KBM-7 (cell line): ENCODE data around the gene FYCO1.

Experiments
- DNase-seq: peaks from one replicate; pipeline ENCODE4 v3.0.0-alpha.2; 2015
- in situ Hi-C: fragments of 300-500 bp; cut with MboI; formaldehyde crosslinking; loops from 2 replicates; pipeline ENCODE4 v1.14.3; 2020; ENCODE audit warnings: low sequenced_read_pairs, low pct_unique_long_range_greater_than_20kb, mixed read lengths

Gene FYCO1

DNA sequence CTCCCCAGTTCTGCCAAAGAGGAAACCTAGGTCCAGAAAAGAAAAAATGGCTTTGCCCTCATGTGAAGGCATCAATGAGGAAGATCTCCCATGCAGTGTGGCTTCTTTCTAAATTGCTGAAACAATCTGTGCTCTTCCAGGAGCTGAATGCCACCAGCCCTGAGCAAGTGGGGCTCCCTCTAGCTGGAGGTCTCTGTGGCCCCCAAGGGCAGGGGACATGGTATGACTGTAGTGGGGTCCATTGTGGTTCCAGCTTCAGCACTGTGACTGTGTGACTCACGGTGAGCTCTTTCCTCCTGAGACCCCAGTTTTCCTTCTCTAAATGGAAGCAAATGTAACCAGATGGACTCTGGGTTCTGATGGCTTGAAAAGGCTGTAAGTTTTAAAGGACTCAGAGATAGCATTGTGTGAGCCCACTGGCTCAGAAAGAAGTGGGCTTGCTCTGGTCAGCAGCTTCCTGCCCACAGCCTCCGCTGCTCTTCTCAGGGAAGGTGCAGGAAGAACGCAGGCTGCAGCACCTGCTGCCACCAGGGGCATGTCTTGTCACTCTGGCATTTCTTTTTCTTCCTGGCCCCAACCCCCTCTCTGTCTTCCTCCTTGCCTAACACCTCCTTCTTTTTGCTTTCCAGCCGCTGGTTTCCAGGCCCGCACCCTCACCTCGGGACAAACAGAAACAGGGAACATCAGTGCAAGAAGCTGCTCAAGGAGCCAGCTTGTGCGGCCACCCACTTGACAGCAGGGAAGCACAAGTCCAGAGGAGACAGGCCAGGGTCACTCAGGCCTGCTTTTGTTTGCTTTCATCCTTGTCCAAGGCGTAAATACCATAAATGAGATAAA is 58.2 kb downstream of the FYCO1 start:
- in situ Hi-C loops: no loop called here
- DNase-seq: no peak

DNA sequence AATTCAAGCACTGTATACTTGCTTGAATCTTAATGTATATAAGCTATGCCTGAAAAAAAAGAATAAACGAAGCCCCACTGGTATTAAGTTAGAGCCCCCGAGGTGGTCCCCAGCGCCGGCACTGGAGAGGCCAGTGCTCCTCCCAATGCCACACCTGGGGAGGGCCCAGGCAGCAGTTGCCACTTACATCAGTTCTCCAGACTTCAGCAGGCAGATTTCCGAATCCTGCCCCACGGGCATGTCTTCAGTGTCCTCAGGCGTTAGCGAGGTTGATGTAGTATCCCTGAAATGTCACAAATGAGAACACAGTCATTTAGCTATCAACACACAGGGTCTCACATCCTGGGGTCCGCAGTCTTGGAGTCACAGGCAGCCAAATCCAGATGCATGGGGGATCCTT is 59.4 kb downstream of the FYCO1 start:
- DNase-seq: no peak
- in situ Hi-C loops: no loop called here

DNA sequence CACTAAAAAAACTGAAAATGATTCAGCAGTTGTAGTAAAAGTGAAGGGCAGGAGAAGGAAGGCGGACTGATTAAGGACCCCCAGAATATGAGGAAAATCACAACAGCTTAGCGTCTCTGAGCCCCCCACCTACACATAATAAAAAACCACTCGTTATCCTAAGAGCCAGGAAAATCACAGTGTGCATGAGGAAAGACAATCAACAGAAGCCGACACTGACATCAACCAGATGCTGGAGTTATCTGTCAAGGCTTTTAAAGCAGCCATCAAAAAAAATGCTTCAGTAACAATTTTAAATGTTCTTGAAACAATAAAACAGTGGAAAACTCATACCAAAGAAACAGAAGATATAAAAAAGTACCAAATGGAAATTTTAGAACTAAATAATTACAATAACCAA is 62.0 kb downstream of the FYCO1 start:
- no peak for DNase-seq
- in situ Hi-C loops: no loop called here

DNA sequence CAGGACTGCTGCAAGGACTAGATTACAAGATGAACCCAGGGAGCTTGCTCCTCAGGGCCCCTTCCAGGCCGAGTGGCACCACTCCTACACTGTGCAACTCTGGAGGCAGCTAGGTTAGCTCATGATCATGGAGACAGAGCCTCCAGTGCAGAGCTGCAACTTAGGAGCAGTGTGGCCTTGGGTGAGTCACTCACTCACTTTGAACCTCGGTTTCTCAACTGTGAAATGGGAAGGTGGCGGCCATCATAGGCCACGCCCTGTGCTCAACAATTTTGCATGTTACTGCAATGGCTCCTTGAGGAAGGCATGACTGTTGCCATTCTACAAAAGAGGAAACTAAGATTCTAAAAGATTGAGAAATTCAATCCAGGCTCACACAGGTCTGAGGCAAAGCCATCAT is 63.5 kb downstream of the FYCO1 start:
- in situ Hi-C loops: no loop called here
- no peak for DNase-seq

DNA sequence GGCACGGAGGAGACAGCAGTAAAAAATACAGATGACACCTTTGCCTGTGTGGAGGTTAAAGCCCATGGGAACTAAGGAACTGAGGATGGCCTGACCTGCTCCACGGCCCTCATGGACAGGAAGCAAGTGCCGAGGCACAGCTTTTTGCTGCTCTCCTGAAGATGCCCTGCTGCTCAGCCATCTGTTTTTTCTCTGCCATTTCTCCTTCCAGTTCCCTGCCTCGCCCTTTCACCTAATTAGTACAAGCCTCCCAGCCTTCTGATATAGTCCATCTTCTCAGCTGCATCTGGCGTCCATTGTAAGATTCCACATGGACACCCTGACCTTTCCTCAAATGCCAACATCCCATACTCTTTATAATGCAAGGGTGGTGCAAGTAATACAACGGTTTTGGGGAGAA is 64.1 kb downstream of the FYCO1 start:
- in situ Hi-C loops: no loop called here
- no peak for DNase-seq

DNA sequence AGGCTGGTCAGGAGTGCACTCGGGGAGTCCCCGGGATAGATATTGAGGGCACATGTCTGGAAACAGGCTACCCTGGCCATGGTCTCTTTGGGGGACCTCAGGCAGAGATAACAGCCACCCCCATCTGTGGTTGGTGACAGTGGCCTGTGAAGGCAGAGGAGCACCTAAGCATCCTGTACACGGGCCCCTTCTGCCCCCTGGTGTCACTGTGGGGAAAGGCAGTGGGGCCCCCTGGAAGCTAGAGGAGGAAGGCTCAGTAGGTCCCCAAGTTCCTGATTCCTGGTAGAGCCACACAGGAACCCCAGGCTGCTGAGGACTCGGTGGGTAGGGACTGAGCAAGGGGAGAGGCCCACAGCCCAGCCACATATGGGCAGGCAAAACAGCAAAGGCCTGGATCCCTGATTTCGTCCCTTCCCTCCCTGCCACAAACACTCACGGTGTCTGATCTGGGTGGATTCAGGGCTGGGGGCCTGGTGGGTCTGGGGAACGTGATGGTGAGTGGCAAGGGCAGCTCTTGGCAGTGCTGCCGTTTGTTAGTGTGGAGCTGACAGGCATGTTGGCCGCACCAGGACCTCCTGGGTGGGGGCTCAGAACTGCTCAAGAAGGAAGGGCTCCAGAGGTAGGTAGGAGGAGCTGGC is 66.5 kb downstream of the FYCO1 start:
- in situ Hi-C loops: no loop called here
- DNase-seq: peak; percentile 62

DNA sequence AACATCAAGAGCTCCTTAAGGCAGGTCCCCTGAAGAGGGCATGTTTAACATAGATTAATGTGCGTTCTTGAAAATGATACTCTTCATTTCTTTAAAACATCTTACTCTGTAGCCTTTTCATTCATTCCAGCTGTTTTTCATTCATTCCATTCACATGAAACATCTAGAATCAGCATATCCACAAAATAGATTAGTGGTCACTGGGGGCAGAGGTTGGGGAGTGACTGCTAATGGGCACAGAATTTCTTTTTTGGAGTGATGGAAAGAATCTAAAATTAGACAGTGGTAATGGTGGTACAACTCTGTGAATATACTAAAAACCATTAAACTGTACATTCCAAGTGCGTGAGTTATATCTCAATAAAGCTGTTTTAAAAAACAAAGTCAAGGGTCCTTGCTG is 67.7 kb downstream of the FYCO1 start:
- in situ Hi-C loops: no loop called here
- DNase-seq: no peak

DNA sequence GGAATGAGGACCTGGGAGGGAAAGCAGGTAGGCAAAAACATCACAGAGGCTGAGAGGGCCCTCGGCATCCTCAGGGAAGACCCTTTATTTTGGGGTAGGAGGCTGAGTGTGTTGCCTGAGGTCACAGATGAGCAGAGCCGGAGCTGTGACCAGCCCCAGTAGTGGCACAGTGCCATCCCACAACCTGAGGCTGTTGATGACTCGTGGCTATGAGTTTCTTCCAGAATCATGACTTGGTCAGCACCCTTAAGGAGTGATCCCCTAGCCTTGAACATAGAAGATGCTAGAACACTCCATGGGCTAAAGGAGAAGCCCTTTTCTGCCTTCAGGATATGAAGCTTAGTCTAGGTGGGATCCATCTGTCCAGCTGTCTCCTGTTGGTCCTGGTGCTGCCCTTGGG is 71.9 kb downstream of the FYCO1 start:
- DNase-seq: no peak
- in situ Hi-C loops: no loop called here

DNA sequence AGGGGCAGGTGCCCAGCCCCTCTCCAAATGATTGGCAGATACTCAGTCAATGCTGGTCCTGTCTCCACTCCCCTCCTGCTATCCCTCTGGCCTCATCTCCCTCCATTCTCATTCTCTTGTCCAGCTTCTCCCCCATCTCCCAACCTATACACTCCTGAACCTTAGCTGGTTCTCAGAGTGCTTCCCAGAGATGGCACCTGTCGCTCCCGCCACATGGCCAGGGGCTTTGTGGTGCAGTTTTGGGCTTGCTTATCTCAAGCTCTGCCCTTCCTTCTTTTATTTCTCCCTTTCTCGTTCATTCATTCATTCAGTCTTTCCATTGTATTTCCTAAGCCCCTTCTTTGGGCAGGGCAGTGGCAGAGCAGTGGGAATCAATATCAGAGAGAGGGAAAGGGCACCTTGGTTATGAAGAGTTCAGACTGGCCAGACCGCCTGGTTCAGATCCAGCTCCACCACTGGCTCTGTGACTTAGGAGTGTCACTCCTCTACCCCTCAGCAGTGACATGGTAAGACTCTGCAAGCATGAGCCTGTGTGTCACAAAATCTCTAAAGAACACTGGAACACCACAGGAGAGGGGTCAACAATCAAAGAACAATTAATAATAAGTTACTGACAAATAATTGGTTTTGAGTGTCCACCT is 72.6 kb downstream of the FYCO1 start:
- in situ Hi-C loops: no loop called here

DNA sequence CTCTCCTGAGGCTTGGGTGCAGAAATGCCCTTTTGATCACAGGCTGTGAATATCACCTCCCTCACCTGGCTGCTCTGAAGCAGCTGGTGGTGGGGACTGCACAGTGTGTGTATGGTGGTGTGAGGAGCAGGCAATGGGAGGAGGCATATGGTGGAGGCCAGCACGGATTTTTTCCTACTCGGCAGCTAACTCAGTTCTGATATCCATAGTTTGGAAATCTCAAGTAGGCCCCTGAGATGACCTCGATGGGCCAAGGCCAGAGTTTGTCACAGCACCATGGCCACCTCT is 73.6 kb downstream of the FYCO1 start:
- in situ Hi-C loops: no loop called here

More for the DNA sequence above, 72.6 kb downstream of the FYCO1 start:
- DNase-seq: no peak

DNA sequence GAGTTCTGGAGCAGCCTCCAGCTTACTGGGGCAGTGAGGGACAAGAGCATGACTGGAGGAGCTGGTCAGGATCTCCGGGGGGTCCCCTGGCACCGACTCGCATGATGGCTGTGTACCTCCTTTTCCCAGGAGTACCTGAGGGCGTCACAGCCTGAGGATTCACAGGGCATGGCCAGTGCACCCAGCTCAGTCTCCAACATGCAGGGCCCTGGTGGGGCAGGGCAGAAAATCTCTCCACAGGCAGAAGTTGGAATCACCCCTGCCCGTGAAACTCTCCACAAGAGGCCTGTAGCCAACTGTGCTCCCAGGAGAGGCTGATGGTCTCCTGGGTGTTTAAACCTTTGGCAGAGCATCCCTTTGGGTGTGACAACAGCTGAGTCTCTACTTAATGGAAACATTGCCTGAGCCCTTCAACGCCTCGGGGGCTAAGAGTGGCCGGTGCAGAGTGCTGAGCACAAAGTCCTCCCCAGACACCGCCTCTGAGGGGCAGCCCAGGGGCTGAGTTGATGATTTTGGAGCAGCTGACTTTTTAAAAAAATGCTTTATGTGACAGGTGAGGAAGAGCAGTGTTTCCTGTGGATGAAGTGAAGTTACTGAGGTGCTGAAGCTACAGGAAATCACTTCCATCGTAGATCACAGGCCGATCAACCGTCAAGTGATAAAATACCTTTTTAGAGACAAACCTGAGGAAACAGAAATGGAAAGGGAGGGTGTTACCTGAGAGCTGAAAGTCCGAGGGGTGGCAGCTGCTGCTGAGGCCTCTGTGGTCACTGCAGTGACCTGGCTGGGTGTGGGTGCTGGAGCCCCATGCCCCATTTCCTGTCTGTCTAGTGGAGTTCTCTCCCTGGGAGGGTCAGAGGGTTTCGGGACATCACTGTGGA is 74.2 kb downstream of the FYCO1 start:
- DNase-seq: no peak
- in situ Hi-C loops: no loop called here

More for the DNA sequence above, 73.6 kb downstream of the FYCO1 start:
- no peak for DNase-seq

DNA sequence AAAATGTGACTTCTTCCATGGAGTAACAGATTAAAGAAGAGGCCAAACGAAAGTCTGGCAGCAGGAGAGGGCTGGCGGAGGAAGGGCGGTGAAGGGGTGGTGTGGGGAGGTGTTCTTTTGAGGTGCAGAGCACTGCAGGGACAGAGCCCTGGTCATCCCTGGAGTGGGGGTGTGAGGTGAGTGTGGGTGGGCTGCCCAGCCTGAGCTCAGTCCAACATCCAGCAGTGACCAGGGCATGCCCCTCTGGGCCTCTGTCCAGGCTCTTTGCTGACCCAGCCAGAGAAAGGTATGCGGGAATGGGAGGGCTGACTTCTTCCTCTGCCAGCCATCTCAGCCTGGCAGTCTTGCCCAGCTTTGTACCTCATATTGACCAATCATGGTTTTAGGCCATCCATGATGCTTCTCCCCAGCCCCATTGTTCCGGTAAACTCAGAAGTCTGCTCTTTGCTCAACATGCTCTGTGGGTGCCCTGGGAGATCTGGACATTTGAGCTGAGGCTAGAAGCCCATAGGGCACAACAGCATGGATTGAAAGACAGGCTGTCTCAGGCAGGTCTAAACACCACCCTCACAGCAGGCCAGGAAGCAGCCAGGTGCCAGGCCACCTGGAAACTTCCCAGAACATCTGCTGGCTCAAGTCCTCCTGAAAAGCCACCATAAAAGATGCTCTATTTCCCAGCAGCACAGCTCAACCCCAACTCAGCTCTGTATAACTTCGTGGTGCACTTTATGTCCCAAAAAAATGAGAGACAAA is 78.3 kb downstream of the FYCO1 start:
- in situ Hi-C loops: no loop called here
- DNase-seq: no peak

DNA sequence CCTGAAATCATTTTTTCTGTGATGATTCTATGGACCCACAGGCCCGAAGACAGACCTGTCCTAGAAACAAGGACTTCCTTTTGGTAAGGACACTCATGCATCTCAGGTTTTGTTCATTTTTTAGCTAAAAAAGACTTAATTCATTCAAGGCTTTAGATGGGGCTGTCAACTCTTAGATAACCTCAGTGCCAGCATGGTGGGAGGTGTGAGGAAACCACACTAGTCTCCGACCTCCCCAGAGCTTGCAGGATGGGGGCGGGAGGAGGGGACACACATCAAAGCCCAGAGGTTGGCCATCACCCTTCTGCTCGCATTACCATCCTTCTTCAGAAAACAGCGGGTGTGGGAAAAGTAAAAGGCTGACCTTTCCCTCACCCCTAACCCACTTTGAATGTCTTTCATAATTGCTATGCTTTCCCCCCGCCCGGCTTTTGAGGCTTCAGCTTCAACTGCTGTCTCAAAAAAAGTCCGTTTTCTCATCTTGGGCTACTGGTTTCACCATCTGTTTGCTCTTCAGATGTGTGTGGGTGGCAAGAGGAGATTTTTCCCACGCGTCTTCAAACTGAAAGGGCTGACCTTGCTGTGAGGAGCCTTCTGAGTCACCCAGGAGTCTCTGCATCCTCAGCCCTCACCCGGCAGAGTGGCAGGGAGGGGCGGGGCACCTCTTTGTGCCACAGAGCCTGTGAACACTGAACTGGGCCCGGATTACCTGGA is 79.9 kb downstream of the FYCO1 start:
- in situ Hi-C loops: no loop called here
- no peak for DNase-seq

DNA sequence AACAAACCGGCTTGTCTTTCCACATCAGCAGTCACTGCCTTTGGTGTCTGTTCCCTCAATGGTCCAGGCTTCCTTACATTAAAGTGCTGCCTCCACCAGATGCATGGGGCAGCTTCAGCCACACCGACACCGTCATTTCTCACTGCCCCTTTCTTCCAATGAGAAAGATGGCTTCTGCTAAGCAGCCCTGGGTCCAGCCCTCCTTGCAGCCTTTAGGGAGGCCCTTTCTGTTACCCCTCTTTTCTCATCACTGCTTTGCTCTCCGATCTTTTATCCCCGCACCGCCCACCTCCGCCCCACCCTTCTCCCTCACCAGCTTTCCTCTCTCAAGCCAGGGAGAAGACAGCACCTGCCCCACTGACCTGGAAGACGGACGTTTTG is 80.6 kb downstream of the FYCO1 start:
- DNase-seq: no peak
- in situ Hi-C loops: no loop called here

DNA sequence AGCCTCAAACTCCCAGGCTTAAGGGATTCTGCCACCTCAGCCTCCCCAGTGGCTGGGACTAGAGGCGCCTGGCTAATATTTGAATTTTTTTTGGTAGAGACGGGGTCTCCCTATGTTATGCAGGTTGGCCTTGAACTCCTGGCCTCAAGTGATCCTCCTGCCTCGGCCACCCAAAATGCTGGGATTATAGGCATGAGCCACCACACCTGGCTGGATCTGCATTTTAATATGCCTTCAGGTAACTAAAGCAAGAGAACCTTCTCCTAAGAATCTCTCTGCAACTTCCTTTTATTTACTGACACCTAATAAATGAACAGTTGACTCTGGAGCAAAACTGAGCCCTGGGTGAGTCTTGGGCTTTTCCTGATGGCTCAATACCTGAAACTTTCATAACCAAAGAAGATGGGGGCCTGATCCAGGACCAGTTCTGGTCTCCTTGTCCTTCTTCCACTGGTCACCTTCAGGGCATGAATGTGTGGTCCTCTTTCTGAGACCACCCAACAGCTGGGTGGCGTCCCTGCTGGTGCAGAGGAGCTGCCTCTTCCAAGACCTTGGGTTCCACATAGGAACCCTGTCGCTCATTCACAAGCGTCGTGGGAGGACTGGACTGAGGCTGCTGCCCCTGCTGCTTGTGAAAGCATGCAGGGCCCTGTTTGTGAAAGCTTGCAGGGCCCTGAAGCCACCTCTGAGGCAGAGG is 81.1 kb downstream of the FYCO1 start:
- DNase-seq: no peak
- in situ Hi-C loops: no loop called here

DNA sequence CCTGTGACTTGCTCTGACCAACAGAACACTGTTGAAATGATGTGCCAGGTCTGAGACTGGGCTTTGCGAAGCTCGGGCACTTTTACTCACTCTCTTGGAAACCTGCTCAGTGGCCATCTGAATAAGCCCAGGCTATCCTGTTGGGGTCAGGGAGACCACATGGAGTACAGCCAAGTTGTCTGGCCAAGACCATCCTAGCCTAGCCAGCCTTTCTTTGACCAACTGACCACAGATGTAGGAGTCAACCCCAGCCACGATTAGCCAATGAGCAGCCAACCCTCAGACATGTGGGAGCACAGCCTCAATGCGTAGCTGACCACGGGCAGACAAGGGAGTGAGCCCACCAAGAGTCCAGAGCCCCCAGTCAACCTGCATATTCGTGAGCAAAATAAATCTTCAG is 83.2 kb downstream of the FYCO1 start:
- in situ Hi-C loops: no loop called here
- DNase-seq: no peak

DNA sequence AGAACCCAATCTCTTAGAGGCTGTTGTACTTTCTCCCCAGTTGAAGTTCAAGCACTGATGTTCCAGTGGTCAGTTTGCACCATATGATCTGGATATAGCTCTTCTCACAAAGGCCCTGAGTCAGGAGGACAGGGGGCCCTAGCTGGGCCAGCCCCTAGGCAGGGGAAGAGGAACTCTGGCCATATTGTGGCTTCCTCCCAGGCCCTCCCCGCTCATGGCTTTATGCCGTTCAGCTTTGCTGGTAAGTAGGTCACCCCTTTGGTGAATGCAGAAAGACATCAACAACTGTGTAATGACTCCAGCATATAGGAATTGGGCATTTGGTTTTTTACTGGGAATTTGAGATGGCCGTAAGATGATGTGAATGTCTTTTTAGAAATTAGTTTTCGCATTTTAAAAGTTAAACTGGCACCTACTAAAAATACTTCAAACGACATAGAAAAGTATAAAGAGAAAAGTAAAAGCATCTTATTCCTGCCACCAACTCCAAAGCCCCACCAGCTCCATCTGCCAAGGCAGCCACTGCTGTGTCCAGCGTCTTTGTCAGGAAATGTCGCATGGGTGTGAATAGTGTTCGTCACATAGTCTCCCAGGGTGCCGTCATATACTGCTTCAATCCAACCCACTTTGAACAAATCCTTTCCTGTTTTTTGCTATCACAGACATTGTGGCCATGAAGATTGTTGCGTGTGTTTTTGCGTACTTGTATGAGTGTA is 84.0 kb downstream of the FYCO1 start:
- no peak for DNase-seq
- in situ Hi-C loops: no loop called here
